Kasumi-1 (cell line): ENCODE data around the gene RASAL2.
"Not testable (repeated sequence)": the region's sequence is repeated elsewhere in the genome, so short reads cannot be mapped to it uniquely, and the experiment has no call there.

ENCODE experiments used
- DNase-seq, 2 experiments: peaks; one replicate each; lab custom pipeline; 2025; lab: John Stamatoyannopoulos, UW

The RASAL2 gene

GRCh38 chr1:178237121-178237520 is 143.2 kb downstream of the RASAL2 start:
- no peak for DNase-seq

DNA sequence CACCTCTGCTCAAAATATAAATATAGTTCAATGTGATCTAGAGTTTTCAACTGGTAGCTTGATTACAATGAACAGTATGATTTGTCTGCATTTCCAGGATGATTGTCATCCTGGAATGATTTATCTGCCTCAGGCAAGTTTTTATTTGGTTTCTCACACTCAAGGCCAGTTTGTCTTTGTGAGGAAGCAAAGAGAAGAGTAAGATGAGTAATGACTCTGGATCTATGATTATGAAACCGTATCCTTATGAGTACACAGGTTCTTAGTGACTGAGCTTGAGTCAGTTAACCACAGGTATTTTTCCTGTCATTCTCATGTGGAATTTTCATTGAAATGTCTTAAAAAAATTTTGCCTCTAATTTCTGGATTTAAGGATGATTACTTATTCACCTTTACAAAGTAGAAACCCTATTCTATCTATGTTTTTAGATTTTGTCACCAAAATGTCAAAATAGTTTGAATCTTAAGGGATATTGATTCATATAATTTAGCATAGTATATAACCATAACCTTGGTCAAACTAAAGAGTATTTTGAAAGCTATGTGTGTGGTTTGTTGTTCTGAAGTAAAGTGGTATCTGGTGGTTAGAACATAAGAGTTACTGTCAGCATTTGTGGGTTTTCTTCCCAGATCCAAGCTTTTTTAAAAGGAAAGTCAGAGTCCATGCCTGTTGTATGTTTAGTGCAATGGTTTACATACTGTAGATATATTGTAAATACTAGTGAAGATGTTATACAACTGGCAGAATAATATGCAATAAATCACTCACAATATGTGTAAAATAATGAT is 145.0 kb downstream of the RASAL2 start:
- DNase-seq = peak in 1 of 2 experiments; percentile 9

DNA sequence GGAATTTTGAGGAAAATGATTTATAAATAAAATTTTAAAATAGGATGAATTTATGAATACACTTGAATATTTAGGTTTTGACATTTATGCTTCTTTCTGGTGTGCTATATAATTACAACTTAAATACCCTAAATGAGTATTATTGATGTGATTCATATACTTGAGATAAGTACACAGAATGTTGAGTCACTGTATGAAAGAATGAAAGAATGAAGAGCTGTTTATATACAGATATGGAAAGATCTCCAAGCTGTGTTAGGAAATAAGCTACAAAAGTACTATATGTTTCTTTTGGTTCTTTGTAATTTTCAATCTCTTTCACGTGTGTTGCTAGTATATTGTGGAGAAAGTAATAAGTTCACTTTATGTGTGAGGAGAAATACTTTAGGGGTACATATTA is 147.2 kb downstream of the RASAL2 start:
- DNase-seq = no peak

DNA sequence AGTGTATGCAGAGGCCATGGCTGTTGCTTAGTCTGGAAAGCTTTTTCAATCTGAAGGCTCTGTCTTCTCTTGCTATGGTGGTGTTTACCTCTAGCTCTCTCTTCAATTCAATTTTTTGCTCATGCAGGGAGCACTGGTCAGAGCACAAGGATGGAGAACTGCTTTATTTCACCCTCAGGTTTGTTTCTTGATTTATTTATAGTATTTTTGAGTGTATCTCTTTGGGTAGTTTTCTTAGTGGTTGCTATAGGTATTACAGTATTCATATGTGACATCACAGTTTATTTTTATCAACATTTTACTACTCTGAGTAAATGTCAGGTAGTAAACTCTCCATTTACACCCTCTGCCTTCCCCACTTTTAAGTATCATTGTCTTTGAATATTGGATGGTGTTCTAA is 147.9 kb downstream of the RASAL2 start:
- peak in 1 of 2 experiments; percentile 12 for DNase-seq

DNA sequence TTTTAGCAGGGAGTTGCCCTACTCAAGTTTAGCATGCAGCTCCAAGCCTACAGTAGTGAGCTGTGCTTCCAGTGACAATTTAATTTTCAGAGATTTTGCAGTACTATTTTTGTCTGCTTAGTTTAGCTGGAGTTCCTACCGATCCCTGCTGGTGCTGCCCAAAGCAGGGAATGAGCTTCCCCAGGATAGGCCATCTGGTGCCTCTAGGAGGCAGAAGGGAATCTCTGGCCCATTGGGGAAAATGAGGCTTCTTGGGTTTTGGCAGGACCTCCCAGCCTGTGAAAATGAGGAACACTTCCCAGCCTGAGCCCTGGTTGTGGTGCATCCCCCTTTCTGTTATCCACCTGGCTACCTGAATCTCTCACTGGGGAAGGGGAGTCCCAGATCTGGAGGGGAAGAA is 149.2 kb downstream of the RASAL2 start:
- DNase-seq = no peak

- DNase-seq = no peak
Observed at GRCh38 chr1:178243890-178244289, 150.0 kb downstream of the RASAL2 start.

DNA sequence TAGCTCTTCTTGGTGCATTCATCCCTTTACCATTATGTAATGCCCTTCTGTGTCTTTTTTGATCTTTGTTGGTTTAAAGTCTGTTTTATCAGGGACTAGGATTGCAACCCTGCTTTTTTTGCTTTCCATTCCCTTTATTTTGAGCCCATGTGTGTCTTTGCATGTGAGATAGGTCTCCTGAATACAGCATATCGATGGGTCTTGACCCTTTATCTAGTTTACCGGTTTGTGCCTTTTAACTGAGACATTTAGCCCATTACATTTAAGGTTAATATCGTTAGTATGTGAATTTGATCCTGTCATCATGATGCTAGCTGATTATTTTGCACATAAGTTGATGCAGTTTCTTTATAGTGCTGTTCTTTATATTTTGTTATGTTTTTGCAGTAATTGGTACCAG is 154.4 kb downstream of the RASAL2 start:
- DNase-seq = not testable (repeated sequence)

GRCh38 chr1:178253581-178253980 is 159.7 kb downstream of the RASAL2 start:
- not testable (repeated sequence) for DNase-seq

DNA sequence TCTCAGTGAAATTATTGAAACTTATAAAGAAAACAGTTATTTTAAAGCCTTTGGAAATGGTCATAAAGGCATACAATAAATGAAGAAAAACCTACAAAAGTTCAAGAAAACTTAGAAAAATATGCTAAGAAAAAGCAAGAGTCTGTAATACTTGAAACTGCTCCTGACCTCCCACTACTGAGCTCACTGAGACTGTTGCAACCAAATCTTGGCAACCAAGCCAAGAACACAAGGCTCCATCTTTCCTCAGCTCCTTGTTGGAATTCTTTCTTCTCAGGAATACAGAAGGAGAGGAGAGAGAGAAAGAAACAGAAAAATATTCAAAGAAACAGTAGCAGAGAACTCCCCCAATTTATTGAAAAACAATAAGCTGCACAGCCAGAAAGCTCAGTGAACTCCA is 160.5 kb downstream of the RASAL2 start:
- DNase-seq = no peak

DNA sequence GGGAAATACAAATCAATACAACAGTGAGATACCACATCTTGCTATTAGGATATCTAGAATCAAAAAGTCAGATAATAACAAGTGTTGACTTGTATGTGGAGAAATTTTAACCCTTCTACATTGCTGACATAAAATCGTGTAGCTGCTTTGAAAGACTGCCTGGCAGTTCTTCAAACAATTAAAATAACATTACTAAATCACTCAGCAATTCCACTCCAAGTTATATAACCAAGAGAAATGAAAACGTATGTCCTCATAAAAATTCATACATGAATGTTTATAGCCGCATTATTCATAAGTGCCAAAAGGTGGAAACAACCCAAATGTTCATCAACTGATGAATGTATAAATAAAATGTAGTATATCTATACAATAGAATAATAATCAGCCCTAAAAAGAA is 164.6 kb downstream of the RASAL2 start:
- no peak for DNase-seq

DNA sequence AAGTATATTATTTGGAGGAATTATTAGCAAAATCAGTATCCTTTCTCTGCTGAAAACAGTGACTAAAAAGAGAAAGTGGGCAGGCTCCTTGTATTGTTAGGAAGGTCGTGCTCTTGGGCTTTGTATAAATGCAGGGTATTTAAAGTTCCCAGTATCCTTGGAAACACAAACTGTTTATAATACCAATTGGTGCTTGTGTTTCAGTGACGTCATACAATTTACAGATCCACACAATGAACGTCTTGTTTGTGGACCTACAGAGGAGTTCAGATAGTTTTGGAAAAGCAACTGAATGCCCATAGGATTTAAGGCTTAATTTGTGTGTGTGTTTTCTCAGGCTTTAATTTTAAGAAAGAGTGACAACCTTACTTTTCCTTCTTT is 168.2 kb downstream of the RASAL2 start:
- DNase-seq = no peak

DNA sequence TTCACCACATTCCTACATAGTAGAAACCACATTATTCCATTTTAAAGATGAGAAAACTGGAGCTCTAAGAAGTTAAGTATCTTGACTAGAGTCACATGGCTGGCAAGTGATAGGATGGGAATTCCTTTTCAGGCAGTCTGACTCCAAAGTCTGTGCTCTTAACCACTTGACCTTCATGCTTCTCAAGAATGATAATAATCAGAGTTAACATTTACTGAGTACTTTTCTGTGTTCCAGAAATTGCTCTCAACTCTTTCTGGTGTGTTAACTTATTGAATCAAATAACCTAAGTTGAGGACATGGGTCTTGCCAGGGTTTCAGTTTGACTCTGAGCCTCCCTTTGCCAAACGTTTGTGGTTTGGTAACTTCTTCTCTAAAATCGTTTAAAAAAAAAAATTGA is 169.4 kb downstream of the RASAL2 start:
- no peak for DNase-seq

GRCh38 chr1:178266113-178266512 is 172.2 kb downstream of the RASAL2 start:
- no peak for DNase-seq

DNA sequence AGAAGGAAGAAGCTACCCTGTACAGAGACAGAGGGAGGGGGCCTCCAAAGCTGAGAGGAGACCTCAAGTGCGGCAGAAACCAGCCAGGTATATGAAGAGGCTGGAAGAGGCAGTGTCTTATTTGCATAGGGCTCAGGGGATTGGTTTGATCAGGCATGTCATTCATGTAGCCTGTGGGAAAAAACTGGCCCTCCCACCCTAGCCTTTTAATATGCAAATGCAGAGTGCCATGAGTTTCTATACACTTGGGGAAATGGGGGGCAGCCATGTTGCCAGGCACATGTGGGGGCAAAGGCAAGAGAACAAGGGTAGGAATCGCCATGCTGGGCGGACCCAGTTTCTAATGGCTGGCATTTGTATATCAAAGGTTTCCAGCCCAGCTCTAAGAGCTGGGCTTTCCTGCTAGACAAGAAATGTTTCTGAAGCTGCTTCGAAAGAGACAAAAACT is 172.7 kb downstream of the RASAL2 start:
- no peak for DNase-seq

GRCh38 chr1:178267646-178268094 is 173.8 kb downstream of the RASAL2 start:
- DNase-seq = no peak

- no peak for DNase-seq
Observed at GRCh38 chr1:178271471-178271870, 177.6 kb downstream of the RASAL2 start.

GRCh38 chr1:178273707-178274410 is 180.0 kb downstream of the RASAL2 start:
- no peak for DNase-seq

GRCh38 chr1:178275049-178275448 is 181.1 kb downstream of the RASAL2 start:
- no peak for DNase-seq

DNA sequence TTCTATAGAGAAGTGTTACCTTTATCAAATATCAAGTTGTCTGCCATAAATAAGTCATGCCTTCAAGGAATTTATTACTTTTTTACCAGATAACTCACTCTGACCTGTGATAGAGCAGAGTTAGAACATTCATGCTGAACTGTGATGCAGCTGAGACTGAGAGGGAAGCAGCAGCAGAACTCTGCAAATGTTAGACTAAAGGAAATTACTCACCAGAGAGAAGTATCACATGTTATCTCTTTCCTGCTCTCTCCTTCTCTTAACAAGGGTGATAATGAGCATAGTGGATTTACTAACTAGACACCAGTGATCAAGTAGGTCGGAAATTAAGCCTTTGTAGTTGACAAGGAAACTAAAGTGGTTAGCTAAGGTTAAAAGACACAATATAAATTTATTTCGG is 181.6 kb downstream of the RASAL2 start:
- peak; percentile 65 to 72 for DNase-seq

GRCh38 chr1:178277793-178278530 is 184.1 kb downstream of the RASAL2 start:
- peak; percentile 27 to 33 for DNase-seq

GRCh38 chr1:178278916-178279686 is 185.2 kb downstream of the RASAL2 start:
- DNase-seq = no peak

- peak; percentile 67 to 71 for DNase-seq
Observed at GRCh38 chr1:178282949-178283367, 189.1 kb downstream of the RASAL2 start.
